Measurements from ENCODE around the gene CRLF3. TPM values are rescaled to one million over a fixed set of nuclear protein-coding genes. Genes with fewer than 3 reads are reported as not detected.
A peak's percentile ranks its signal among the peaks of the same experiment; 100 is the strongest.

CRLF3 gene, protein sequence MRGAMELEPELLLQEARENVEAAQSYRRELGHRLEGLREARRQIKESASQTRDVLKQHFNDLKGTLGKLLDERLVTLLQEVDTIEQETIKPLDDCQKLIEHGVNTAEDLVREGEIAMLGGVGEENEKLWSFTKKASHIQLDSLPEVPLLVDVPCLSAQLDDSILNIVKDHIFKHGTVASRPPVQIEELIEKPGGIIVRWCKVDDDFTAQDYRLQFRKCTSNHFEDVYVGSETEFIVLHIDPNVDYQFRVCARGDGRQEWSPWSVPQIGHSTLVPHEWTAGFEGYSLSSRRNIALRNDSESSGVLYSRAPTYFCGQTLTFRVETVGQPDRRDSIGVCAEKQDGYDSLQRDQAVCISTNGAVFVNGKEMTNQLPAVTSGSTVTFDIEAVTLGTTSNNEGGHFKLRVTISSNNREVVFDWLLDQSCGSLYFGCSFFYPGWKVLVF
- total RNA-seq: 10 to 100 TPM in 3 of 4 donors, 1 to 10 TPM in 1; 7.9 to 45.4 (median 19.7) TPM

DNA sequence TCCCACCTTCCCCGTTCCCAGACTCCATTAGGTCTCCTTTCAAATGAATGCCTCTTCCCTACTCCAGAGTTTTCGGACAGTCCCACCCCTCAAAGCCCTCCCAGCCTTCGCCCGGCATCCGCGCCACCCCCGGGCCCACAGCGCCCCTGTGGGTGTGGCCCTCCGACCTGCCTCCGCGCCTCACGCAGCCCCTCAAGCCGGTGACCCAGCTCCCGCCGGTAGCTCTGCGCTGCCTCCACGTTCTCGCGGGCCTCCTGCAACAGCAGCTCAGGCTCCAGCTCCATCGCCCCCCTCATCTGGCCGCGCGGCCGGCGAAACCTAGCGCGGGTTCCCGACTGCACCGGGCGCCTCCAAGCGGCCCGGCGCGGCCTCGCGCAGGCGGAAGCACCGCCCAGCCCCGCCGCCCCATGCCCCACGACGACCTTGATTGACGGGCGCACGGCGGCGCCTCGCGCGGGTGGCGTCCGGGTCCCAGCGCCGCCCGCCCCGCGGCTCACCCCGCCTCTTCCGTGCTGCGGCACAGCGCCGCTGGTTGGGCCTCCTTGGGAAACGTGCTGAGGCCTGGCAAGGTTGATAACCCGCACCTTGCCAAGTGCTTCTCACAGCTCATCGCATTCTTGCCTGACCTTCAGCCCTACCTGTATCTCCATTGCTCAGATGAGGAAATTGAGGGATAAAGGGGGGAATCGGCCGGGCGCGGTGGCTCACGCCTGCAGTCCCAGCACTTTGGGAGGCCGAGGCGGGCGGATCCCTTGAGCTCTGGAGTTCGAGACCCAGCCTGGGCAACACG lies at the start of gene CRLF3:
Gene CRLF3, minus strand, starts transcription at position 337 of the 790 bp plus-strand sequence. Its CDS starts 41 bp downstream, at position 296.
- peak within 1 kb of the TSS; percentile 67 to 99 (median 98) for H3K4me3 ChIP-seq
- peaks cover 5 to 45% (median 10%) of the 10 kb centered on the region in 4 donors for H3K4me1 ChIP-seq
- no peaks in the 10 kb centered on the region for H3K9me3 ChIP-seq
- H3K27me3 ChIP-seq: no peaks in the 10 kb centered on the region
- peak; percentile 60 to 77 for TF ChIP-seq POLR2A (IDR thresholded peaks at IDR 0.05)
- TF ChIP-seq, protein P1, sequence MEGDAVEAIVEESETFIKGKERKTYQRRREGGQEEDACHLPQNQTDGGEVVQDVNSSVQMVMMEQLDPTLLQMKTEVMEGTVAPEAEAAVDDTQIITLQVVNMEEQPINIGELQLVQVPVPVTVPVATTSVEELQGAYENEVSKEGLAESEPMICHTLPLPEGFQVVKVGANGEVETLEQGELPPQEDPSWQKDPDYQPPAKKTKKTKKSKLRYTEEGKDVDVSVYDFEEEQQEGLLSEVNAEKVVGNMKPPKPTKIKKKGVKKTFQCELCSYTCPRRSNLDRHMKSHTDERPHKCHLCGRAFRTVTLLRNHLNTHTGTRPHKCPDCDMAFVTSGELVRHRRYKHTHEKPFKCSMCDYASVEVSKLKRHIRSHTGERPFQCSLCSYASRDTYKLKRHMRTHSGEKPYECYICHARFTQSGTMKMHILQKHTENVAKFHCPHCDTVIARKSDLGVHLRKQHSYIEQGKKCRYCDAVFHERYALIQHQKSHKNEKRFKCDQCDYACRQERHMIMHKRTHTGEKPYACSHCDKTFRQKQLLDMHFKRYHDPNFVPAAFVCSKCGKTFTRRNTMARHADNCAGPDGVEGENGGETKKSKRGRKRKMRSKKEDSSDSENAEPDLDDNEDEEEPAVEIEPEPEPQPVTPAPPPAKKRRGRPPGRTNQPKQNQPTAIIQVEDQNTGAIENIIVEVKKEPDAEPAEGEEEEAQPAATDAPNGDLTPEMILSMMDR (IDR thresholded peaks at IDR 0.05): peak; percentile 43 to 82 (median 67)
- DNase-seq: peak; percentile 85 to 95 (median 94)
- peak within 1 kb of the TSS; percentile 88 to 95 (median 90) for H3K27ac ChIP-seq
- H3K36me3 ChIP-seq: no peaks in the 10 kb centered on the region

DNA sequence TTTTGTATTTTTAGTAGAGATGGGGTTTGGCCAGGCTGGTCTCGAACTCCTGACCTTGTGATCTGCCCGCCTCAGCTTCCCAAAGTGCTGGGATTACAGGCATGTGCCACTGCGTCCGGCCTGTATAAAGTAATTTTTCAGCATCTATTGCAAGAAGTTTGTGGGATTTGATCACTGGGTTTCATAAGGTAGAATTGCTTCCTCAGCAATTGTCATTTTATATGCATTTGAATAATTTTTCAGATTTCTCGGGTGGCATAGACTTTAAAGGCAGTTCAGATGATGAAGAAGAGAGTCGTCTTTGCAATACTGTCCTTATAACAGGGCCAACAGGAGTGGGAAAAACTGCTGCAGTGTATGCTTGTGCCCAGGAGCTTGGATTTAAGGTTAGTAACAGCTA lies 44.5 kb upstream of the CRLF3 start:
- no peak for TF ChIP-seq POLR2A (IDR thresholded peaks at IDR 0.05)
- TF ChIP-seq, protein P1 (IDR thresholded peaks at IDR 0.05): no peak
- Histone ChIP-seq H3K9me3 (no peaks in the 10 kb centered on the region), H3K27me3 (no peaks in the 10 kb centered on the region), H3K4me3 (no peak overlapping the region), H3K36me3 (peaks cover 0 to 5% (median 0%) of the 10 kb centered on the region in 3 donors), H3K27ac (no peak overlapping the region), H3K4me1 (no peaks in the 10 kb centered on the region)
- DNase-seq: no peak

DNA sequence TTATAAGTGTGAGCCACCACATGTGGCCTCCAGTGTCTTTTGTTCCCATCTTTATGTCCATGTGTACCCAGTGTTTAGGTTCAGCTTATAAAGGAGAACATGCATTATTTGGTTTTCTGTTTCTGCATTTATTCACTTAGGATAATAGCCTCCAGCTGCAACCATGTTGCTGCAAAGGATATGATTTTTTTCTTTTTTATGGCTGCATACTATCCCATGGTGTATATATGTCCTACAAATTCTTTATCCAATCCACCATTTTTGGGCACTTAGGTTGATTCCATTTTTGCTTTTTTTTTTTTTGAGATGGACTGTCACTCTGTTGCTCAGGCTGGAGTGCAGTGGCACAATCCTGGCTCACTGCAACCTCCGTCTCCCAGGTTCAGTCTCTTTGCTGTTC lies 40.1 kb upstream of the CRLF3 start:
- TF ChIP-seq, protein P1 (IDR thresholded peaks at IDR 0.05): no peak
- TF ChIP-seq POLR2A (IDR thresholded peaks at IDR 0.05): no peak
- Histone ChIP-seq H3K4me3 (no peak overlapping the region), H3K27ac (no peak overlapping the region), H3K36me3 (peaks cover 0 to 5% (median 0%) of the 10 kb centered on the region in 3 donors), H3K9me3 (no peaks in the 10 kb centered on the region), H3K4me1 (no peaks in the 10 kb centered on the region), H3K27me3 (no peaks in the 10 kb centered on the region)
- no peak for DNase-seq

DNA sequence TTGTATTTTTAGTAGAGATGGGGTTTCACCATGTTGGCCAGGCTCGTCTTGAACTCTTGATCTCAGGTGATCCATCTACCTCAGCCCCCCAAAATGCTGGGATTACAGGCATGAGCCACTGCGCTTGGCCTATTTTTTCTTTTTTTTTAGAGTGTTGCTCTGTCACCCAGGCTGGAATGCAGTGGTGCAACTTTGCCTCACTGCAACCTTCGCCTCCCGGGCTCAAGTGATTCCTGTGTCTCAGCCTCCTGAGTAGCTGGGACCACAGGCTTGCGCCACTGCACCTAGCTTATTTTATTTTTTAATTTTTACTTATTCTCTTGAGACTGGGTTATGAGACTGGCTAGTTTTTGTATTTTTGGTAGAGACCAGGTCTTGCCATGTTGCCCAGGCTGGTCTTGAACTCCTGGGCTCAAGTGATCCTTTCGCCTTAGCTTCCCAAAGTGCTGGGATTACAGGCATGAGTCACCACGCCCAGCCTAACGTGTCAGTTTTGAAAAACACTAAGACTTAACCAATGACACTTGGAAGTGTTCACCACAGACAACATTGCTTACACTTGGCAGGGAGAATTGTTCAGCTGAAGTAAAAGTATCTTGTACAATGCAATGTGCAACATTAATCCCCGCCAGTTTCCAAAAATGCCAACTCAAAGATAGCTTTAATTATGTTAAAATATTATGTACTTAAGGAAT lies 34.2 kb upstream of the CRLF3 start:
- no peak overlapping the region for H3K4me3 ChIP-seq
- H3K9me3 ChIP-seq: no peaks in the 10 kb centered on the region
- no peaks in the 10 kb centered on the region for H3K36me3 ChIP-seq
- DNase-seq: no peak
- no peaks in the 10 kb centered on the region for H3K27me3 ChIP-seq
- no peak overlapping the region for H3K27ac ChIP-seq
- H3K4me1 ChIP-seq: no peaks in the 10 kb centered on the region
- TF ChIP-seq, protein P1 (IDR thresholded peaks at IDR 0.05): no peak
- TF ChIP-seq POLR2A (IDR thresholded peaks at IDR 0.05): no peak

DNA sequence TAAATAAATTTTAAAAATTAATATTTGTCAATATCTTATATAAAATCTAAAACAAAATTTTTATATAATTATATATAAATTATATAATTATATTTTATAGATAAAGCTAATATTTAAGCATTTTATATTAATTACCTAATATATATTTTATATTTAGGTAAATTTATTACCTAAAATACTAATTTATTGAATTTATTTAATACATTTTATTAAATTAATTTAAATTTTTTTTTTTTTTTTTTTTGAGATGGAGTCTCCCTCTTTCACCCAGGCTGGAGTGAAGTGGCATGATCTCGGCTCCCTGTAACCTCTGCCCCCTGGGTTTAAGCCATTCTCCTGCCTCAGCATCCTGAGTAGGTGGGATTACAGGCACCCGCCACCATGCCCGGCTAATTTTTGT lies 29.7 kb upstream of the CRLF3 start:
- Histone ChIP-seq H3K9me3 (no peaks in the 10 kb centered on the region), H3K4me1 (no peaks in the 10 kb centered on the region), H3K36me3 (no peaks in the 10 kb centered on the region), H3K27me3 (no peaks in the 10 kb centered on the region), H3K27ac (no peak overlapping the region), H3K4me3 (no peak overlapping the region)
- no peak for TF ChIP-seq POLR2A (IDR thresholded peaks at IDR 0.05)
- TF ChIP-seq, protein P1 (IDR thresholded peaks at IDR 0.05): no peak
- no peak for DNase-seq

Measured in Peyer's patch (tissue), 4 donors.